HTR-8/SVneo (cell line): ENCODE data around the gene TMEM248.
"Not testable (repeated sequence)": the region's sequence is repeated elsewhere in the genome, so short reads cannot be mapped to it uniquely, and the experiment has no call there.

Experiments
- DNase-seq: peaks from one replicate; pipeline ENCODE4 v3.0.0; 2011; ENCODE audit warnings: low spot score, mixed read lengths; ENCODE audit not compliant: insufficient read length
- FAIRE-seq: peaks from 2 replicates; lab custom pipeline; 2011; peaks lifted over from hg19 to GRCh38; lab: Jason Lieb, UNC

Gene TMEM248

DNA sequence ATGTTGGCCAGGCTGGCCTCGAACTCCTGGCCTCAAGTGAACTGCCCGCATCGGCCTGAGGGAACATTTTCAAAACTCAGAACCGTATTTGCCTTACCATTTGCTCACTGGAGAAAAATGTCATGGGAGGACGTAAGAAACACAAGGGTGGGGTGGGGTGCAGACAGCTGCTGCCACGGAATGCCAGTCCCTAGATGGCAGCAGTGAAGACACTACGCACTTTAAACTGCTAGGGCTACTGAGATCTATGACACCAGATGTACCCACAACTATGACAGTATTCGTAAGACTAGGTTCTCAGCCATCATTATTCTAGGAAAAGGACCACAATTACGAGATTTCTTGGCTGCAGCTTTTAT is 73.6 kb downstream of the TMEM248 start:
- not testable (repeated sequence) for DNase-seq

GRCh38 chr7:66995050-66995776 is 74.2 kb downstream of the TMEM248 start, which contains the start of gene SBDS:
Gene SBDS, minus strand, starts transcription at chr7:66995586. Its CDS starts 169 bp downstream, at chr7:66995417.
- FAIRE-seq (peak; percentile 36), DNase-seq (peak; percentile 51)

More for the DNA sequence above, 73.6 kb downstream of the TMEM248 start:
- peak; percentile 33 for FAIRE-seq

DNA sequence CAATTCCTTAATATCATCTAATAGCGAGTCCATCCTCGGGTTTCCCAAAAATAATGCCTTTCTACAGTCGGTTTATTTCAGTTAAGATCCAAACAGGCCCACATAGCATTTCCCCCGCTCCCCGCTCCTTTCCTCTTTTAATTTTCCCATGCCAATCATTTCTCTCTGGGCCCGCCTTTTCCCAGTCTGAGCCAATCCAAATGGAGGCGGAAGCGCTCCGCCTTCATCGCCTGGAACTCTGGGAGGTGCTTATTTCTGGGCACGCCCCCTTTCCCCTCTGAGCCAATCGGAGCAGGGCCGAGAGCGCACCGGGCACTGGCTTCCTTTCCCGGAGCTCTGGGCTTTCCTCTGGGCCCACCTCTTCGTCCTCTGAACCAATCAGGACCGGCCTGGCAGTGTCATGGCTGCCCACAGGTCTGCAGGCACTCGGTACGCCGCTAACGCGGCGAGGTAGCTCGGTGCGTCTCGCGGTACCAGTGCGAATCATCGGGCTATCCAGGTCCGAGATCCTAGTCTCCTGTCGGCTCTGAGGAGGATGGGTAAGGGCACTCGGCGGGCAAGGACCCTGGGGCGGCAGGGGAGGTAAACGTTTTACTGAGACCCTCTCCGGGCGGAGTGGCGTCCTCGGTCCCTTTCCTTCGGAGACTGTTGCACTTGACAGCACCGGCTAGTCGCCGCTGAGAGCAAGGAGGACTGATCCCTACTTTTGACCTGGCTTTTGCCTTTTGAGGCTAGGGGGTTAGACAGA is 75.6 kb downstream of the TMEM248 start, which contains the start of gene TYW1:
TYW1 (plus strand) TSS at position 390 of the 748 bp plus-strand sequence; CDS start at position 536, 146 bp downstream.
- DNase-seq: peak; percentile 66
- not testable (repeated sequence) for FAIRE-seq

GRCh38 chr7:67000601-67001258 is 79.7 kb downstream of the TMEM248 start:
- FAIRE-seq, DNase-seq: not testable (repeated sequence)

GRCh38 chr7:67004145-67004544 is 83.1 kb downstream of the TMEM248 start:
- FAIRE-seq: not testable (repeated sequence)

GRCh38 chr7:67006965-67007364 is 85.9 kb downstream of the TMEM248 start:
- FAIRE-seq (no peak), DNase-seq (no peak)

More at GRCh38 chr7:67004145-67004544, 83.1 kb downstream of the TMEM248 start:
- DNase-seq: not testable (repeated sequence)
